NT2/D1 (cell line): ENCODE data around the gene ZNF385B.

Experiments
- SUZ12 ChIP-seq: IDR thresholded peaks from 2 replicates; pipeline ENCODE4 v1.6.1; 2011; ENCODE audit not compliant: insufficient read length, insufficient read depth; ENCODE audit errors: extremely low read depth
- YY1 ChIP-seq: IDR thresholded peaks from 2 replicates; pipeline ENCODE4 v1.6.1; 2011; ENCODE audit not compliant: insufficient read length, insufficient read depth
- ZNF274 ChIP-seq: IDR thresholded peaks from 2 replicates; pipeline ENCODE4 v1.6.1; 2011; ENCODE audit warnings: mild to moderate bottlenecking, low read depth, low read length

DNA sequence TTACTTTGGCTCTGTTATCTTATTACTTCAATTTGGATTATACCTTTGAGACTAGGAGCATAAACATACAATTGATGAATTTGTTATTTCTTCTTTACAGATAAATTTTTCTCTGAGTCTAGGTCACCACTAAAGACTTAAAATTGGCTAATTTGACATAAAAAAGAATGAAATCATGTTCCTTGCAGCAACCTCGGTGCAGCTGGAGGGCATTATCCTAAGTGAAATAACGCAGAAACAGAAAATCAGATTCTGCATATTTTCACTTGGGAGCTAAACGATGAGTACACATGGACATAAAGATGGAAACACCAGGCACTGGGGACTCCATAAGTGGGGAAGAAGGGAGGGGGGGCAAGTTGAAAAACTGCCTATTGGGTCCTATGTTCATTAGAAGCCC lies 424.0 kb downstream of the ZNF385B start:
- TF ChIP-seq ZNF274 (no peak), YY1 (no peak), SUZ12 (no peak)
